DMS79 treated with DMSO at 0.1 percent for 48 hours (cell line): ENCODE data around the gene CGB1.

Source experiments
- DNase-seq: peaks from one replicate; lab custom pipeline; 2025; lab: John Stamatoyannopoulos, UW

The CGB1 gene

GRCh38 chr19:48993175-48994034, 43.3 kb downstream of the CGB1 start, which contains the start of the genes GYS1 and RUVBL2:
Gene GYS1, minus strand, starts transcription at chr19:48993309. Its CDS starts 197 bp downstream, at chr19:48993112.
Gene RUVBL2, plus strand, starts transcription at chr19:48993887. Its CDS starts 25 bp downstream, at chr19:48993912.
- peak; percentile 99 for DNase-seq

DNA sequence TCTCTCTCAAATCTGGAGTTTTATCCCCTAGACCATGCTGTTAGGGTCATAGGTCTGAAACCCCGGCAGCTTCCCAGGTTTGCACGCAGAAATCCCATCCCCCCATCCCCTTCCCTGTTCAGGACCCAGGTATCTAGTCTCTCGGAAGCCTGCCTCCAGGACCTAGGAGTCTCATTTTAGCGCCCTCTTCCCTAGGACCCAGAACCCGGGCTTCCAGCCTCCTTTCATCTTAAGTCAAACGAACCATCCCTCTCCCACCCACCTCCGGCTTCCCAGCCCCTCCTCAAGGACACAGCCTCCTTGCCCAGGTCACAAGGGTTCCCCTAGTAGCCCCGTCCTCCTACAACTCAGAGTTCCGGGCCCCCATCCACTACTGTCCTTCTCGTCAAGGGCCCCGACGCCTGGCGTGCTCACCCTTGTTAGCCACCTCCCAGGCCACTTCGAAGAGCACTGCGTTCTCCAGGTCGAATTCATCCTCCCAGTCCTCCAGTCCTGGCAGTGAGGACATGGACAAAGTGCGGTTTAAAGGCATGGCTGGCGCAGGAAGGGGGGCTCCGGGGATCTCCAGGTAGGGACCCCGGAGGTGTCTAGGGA, 44.0 kb downstream of the CGB1 start:
- DNase-seq, result peak; percentile 64

GRCh38 chr19:48991873-48992580, 44.7 kb downstream of the CGB1 start:
- no peak for DNase-seq

DNA sequence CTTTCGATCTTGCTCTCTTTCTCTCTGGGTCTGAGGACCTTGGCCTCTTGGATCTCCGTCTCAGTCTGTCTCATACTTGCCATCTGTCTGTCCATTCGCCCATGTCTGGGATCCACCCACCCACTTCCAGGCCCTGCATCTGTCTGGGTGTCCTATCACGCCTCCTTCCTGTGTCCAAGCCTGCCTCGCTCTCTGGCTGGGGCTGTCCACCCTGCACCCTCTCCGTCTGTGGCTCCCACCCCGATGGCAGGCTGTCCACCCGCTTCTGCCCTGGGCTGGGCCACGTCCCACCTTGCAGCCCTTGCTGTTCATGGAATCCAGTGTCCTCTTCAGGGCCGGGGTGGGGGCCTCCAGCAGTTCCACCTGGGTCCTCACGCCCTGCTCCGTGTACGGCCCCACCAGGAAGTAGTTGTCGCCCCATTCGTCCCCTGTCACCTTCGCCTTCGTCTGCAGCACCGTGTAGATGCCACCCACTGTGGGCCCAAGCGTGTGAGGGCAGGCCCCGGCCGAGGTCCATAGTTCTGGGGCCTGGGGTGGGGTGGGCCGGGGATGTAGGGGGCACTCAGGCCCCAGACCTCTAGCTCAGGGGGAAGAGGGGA, 45.6 kb downstream of the CGB1 start:
- no peak for DNase-seq

DNA sequence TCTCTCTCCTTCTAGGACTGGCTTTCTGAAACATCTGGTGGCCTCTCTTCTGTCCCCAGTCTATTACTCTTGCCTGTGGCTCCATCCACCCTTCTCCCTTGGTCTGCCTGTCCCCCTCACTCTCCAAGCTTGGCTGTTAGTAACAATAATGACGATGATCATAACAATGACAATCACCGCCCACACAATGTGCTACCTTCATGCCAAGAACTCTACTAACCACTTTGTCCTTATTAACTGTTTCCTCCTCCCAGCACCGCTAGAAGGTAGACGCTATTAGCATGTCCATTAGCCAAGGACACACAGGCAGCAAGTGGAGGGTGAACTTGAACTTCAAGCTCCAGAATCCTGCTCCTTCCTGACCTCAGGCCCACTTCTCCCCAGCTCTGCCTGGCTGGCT, 46.3 kb downstream of the CGB1 start:
- DNase-seq, result no peak

- DNase-seq, result no peak
Observed at GRCh38 chr19:48989701-48990291, 46.9 kb downstream of the CGB1 start.

- DNase-seq, result no peak
Observed at GRCh38 chr19:48988860-48989259, 47.8 kb downstream of the CGB1 start.

GRCh38 chr19:48988286-48988685, 48.4 kb downstream of the CGB1 start:
- no peak for DNase-seq

- DNase-seq, result no peak
Observed at GRCh38 chr19:48987323-48987722, 49.4 kb downstream of the CGB1 start.

GRCh38 chr19:48986211-48986610, 50.5 kb downstream of the CGB1 start:
- no peak for DNase-seq

- no peak for DNase-seq
Observed at GRCh38 chr19:48985711-48986110, 51.0 kb downstream of the CGB1 start.
